ENCODE measurements around the gene WNT8B. TPM values are rescaled to one million over a fixed set of nuclear protein-coding genes. Genes with fewer than 3 reads are reported as not detected.

WNT8B gene
- polyA plus RNA-seq, 1 donor (not counting 4 experiments of a cell fraction or from before 2014, with no cell fraction given) = not detected

DNA sequence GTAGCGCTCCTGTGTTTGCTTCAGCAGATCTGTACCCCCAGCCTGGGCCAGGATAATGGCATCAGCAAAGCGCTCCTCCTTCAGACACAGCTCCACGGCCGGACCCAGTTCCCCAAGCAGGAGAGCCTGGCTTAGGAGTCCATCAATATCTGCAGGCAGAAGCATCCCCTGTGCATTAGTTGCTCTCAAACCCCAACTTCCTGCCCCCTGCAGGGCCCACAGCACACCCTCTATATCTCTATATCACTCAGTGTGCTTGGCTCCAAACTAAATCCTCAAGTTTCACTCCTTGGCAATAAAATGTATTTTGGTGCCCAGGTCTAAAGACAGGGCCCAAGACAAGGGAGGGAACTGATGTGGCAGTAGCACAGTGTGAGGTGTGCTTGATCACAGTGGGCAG is 35.2 kb downstream of the WNT8B start:
- Histone ChIP-seq H3K36me3 (ENCODE audit: control insufficient read depth in 2 of 2, extremely low read depth in 1 of 2, insufficient read depth in 2 of 2, low read length in 2 of 2) (peaks cover 0 to 8% of the 10 kb centered on the region in 2 experiments), H4K20me1 (ENCODE audit: control insufficient read depth, extremely low read depth, insufficient read depth, low read length) (no peaks in the 10 kb centered on the region), H3K9ac (ENCODE audit: control insufficient read depth, extremely low read depth, insufficient read depth, low read length) (no peak overlapping the region), H3K9me1 (ENCODE audit: control insufficient read depth, extremely low read depth, insufficient read depth, low read length) (no peaks in the 10 kb centered on the region), H3K79me2 (ENCODE audit: control insufficient read depth, insufficient read depth, low read length) (no peaks in the 10 kb centered on the region), H3K9me3 (ENCODE audit: control insufficient read depth, low read depth, low read length) (no peaks in the 10 kb centered on the region), H2AFZ (ENCODE audit: control insufficient read depth, low read length) (no peak overlapping the region), H3K27ac (ENCODE audit: control insufficient read depth, insufficient read depth, low read length) (no peak overlapping the region), H3K27me3 (ENCODE audit: control insufficient read depth, extremely low read depth, insufficient read depth, low read length) (no peaks in the 10 kb centered on the region), H3K4me2 (ENCODE audit: control insufficient read depth, extremely low read depth, insufficient read depth, low read depth, low read length) (no peak overlapping the region), H3K4me3 (ENCODE audit: control insufficient read depth in 2 of 3, extremely low read depth in 1 of 3, insufficient read depth in 2 of 3, low read depth in 1 of 3, low read length in 3 of 3) (no peak overlapping the region), H3K4me1 (ENCODE audit: control insufficient read depth, extremely low read depth, insufficient read depth, low read length) (no peaks in the 10 kb centered on the region)
- TF ChIP-seq, protein P1, sequence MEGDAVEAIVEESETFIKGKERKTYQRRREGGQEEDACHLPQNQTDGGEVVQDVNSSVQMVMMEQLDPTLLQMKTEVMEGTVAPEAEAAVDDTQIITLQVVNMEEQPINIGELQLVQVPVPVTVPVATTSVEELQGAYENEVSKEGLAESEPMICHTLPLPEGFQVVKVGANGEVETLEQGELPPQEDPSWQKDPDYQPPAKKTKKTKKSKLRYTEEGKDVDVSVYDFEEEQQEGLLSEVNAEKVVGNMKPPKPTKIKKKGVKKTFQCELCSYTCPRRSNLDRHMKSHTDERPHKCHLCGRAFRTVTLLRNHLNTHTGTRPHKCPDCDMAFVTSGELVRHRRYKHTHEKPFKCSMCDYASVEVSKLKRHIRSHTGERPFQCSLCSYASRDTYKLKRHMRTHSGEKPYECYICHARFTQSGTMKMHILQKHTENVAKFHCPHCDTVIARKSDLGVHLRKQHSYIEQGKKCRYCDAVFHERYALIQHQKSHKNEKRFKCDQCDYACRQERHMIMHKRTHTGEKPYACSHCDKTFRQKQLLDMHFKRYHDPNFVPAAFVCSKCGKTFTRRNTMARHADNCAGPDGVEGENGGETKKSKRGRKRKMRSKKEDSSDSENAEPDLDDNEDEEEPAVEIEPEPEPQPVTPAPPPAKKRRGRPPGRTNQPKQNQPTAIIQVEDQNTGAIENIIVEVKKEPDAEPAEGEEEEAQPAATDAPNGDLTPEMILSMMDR (optimal IDR thresholded peaks at IDR 0.05 in 1 of 3, IDR thresholded peaks at IDR 0.05 in 1 of 3, conservative IDR thresholded peaks at IDR 0.05 in 1 of 3; ENCODE audit: extremely low read depth in 1 of 3, insufficient read depth in 2 of 3, low read length in 3 of 3) = no peak
- no peak for TF ChIP-seq EZH2 (IDR thresholded peaks at IDR 0.05; ENCODE audit: low read length)
- DNase-seq (ENCODE audit: low read depth, low spot score) = no peak
- dilution Hi-C loops (cut with MboI; ENCODE audit: extremely low pct_ligation_motif_present, low sequenced_read_pairs) = no loop called here
- FAIRE-seq = no peak

DNA sequence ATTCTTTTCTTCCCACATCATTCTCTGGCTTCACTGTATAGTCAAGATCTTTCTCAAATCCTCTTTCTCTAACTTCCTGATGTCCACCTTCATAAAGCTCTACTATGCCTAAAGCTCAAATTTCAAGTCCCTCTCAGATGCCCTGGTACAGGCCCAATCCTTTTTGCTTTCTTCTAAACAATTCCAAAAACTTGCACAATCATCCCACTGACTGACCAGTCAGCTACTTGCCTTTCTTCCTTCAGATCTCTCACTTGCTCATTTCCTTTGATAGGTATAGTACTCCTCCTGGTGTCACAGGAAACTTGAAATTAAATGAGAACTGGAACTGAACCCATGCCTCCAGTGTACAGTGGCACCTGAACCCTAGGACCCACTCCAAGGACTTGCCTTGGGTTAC is 38.6 kb downstream of the WNT8B start:
- Histone ChIP-seq H4K20me1 (ENCODE audit: control insufficient read depth, extremely low read depth, insufficient read depth, low read length) (peaks cover 4% of the 10 kb centered on the region), H3K9me1 (ENCODE audit: control insufficient read depth, extremely low read depth, insufficient read depth, low read length) (no peaks in the 10 kb centered on the region), H3K27me3 (ENCODE audit: control insufficient read depth, extremely low read depth, insufficient read depth, low read length) (no peaks in the 10 kb centered on the region), H2AFZ (ENCODE audit: control insufficient read depth, low read length) (no peak overlapping the region), H3K9me3 (ENCODE audit: control insufficient read depth, low read depth, low read length) (no peaks in the 10 kb centered on the region), H3K36me3 (ENCODE audit: control insufficient read depth in 2 of 2, extremely low read depth in 1 of 2, insufficient read depth in 2 of 2, low read length in 2 of 2) (peaks cover 4 to 8% of the 10 kb centered on the region in 2 experiments), H3K9ac (ENCODE audit: control insufficient read depth, extremely low read depth, insufficient read depth, low read length) (no peak overlapping the region), H3K27ac (ENCODE audit: control insufficient read depth, insufficient read depth, low read length) (no peak overlapping the region), H3K4me1 (ENCODE audit: control insufficient read depth, extremely low read depth, insufficient read depth, low read length) (peaks cover 5% of the 10 kb centered on the region), H3K4me3 (ENCODE audit: control insufficient read depth in 2 of 3, extremely low read depth in 1 of 3, insufficient read depth in 2 of 3, low read depth in 1 of 3, low read length in 3 of 3) (no peak overlapping the region), H3K4me2 (ENCODE audit: control insufficient read depth, extremely low read depth, insufficient read depth, low read depth, low read length) (no peak overlapping the region), H3K79me2 (ENCODE audit: control insufficient read depth, insufficient read depth, low read length) (no peaks in the 10 kb centered on the region)
- no peak for FAIRE-seq
- dilution Hi-C loops (cut with MboI; ENCODE audit: extremely low pct_ligation_motif_present, low sequenced_read_pairs) = no loop called here
- TF ChIP-seq, protein P1 (optimal IDR thresholded peaks at IDR 0.05 in 1 of 3, IDR thresholded peaks at IDR 0.05 in 1 of 3, conservative IDR thresholded peaks at IDR 0.05 in 1 of 3; ENCODE audit: extremely low read depth in 1 of 3, insufficient read depth in 2 of 3, low read length in 3 of 3) = no peak
- no peak for TF ChIP-seq EZH2 (IDR thresholded peaks at IDR 0.05; ENCODE audit: low read length)
- DNase-seq (ENCODE audit: low read depth, low spot score) = no peak

All from keratinocyte (primary cell).